Measurements from ENCODE around the gene TTC31. TPM values are rescaled to one million over a fixed set of nuclear protein-coding genes. Genes with fewer than 3 reads are reported as not detected.

Gene TTC31
- total RNA-seq, 1 donor from 2014 or later, result 5.3 TPM

Other genes starting within 250 kb of the TTC31 start
- gene SLC4A5, start 139.7 kb upstream of the TTC31 start, total RNA-seq, result under 0.01 and 0.25 TPM in 2 replicates
- 105 and 136 TPM in 2 replicates for gene DCTN1, start 102.8 kb upstream of the TTC31 start, total RNA-seq
- under 0.01 and 0.13 TPM in 2 replicates for gene C2orf81, start 61.5 kb upstream of the TTC31 start, total RNA-seq
- 36.7 and 37.6 TPM in 2 replicates for gene WDR54, start 61.4 kb upstream of the TTC31 start, total RNA-seq
- gene RTKN, start 41.1 kb upstream of the TTC31 start, total RNA-seq, result 18.0 and 32.9 TPM in 2 replicates
- 4.1 and 7.1 TPM in 2 replicates for gene INO80B, start 28.0 kb upstream of the TTC31 start, total RNA-seq
- gene WBP1, start 24.6 kb upstream of the TTC31 start, total RNA-seq, result 35.3 and 49.9 TPM in 2 replicates
- gene MOGS, start 17.7 kb upstream of the TTC31 start, total RNA-seq, result 40.4 and 57.1 TPM in 2 replicates
- 27.3 and 31.3 TPM in 2 replicates for gene MRPL53, start 10.4 kb upstream of the TTC31 start, total RNA-seq
- 9.1 and 13.1 TPM in 2 replicates for gene CCDC142, start 83 bp upstream of the TTC31 start, total RNA-seq
- 0.39 and 0.51 TPM in 2 replicates for gene LBX2, start 16.5 kb downstream of the TTC31 start, total RNA-seq
- 8.1 and 11.0 TPM in 2 replicates for gene PCGF1, start 24.6 kb downstream of the TTC31 start, total RNA-seq
- gene TLX2, start 31.4 kb downstream of the TTC31 start, total RNA-seq, result not detected in 2 replicates
- under 0.01 TPM in 1 of 2 replicates, not detected in the other for gene DQX1, start 43.1 kb downstream of the TTC31 start, total RNA-seq
- gene AUP1, start 46.6 kb downstream of the TTC31 start, total RNA-seq, result 84.3 and 113 TPM in 2 replicates
- 40.3 and 51.7 TPM in 2 replicates for gene HTRA2, start 46.9 kb downstream of the TTC31 start, total RNA-seq
- gene LOXL3, start 70.9 kb downstream of the TTC31 start, total RNA-seq, result 0.77 and 2.0 TPM in 2 replicates
- 20.9 and 27.1 TPM in 2 replicates for gene DOK1, start 71.6 kb downstream of the TTC31 start, total RNA-seq
- gene M1AP, start 165.2 kb downstream of the TTC31 start, total RNA-seq, result not detected in 2 replicates
- gene SEMA4F, start 171.2 kb downstream of the TTC31 start, total RNA-seq, result 2.6 and 5.1 TPM in 2 replicates

Data from dermis microvascular lymphatic vessel endothelial cell (primary cell).